Limb (tissue), 2 donors: ENCODE data around the gene MXI1.
"Not testable (repeated sequence)": the region's sequence is repeated elsewhere in the genome, so short reads cannot be mapped to it uniquely, and the experiment has no call there.

ENCODE experiments used
- DNase-seq, 2 donors: peaks; one replicate each; pipeline ENCODE4 v3.0.0-alpha.2; 2016; ENCODE audit errors: extremely low spot score in 2 of 2

MXI1 gene

GRCh38 chr10:110181451-110181850 is 26.0 kb upstream of the MXI1 start:
- no peak for DNase-seq

- no peak for DNase-seq
Observed at GRCh38 chr10:110181911-110182310, 25.5 kb upstream of the MXI1 start.

DNA sequence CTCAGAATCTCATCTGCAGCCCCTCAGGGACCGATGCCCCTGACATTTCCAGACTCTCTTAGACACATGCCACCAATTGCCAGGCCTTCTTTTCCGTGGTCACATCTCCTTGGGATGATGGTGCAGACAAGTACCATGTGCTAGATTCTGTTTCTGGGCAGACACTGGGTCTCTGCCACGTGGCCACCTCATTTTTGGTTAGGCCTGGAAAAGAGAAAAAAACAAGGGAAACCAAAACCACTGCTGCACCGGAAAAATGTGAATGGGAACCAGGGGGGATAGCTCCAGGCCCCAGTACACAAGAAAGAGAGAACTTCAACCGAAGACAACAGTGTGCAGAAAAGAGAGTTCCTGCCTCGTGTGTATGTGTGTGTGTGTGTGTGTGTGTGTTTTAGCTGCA is 23.0 kb upstream of the MXI1 start:
- no peak for DNase-seq

- DNase-seq: not testable (repeated sequence)
Observed at GRCh38 chr10:110185646-110186182, 21.7 kb upstream of the MXI1 start.

- DNase-seq: no peak
Observed at GRCh38 chr10:110190170-110190569, 17.2 kb upstream of the MXI1 start.

DNA sequence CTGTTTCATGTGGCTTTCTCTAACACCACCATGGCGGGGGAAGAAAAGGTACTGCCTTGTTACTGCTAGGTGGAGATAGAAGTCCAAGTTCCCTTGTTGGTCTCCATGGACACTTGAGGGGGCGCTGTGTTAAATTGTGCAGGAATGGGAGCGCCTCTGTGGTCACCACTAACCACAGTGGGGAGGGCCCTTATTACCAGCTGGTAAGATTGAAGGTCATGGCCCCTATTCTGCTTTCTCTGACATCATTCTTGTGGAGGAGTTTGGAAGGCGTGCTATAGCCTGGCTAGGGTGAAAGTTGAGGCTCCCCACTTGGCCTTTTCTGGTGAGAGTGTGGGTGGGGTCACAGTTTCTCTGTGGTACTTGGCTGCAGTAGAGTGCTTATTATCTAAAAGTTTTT is 14.9 kb upstream of the MXI1 start:
- no peak for DNase-seq

DNA sequence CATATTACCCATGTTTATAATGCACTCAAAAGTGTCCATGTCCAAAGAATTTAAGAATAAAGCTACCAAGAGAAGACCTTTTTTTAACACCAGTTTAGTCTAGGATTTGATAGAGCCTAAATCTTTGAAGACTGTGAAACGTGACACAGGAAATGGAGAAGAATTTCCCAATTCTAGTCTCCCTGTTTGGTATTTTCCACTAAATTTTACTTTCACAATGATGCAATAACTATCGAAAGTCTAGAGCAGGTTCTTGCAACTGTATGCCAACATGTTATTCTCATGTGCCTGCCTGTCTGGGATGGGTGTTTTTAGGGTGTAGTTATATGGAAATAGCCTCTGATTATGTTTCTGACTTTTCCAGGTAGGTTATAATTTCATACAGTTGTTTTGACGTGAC is 6.9 kb upstream of the MXI1 start:
- no peak for DNase-seq

DNA sequence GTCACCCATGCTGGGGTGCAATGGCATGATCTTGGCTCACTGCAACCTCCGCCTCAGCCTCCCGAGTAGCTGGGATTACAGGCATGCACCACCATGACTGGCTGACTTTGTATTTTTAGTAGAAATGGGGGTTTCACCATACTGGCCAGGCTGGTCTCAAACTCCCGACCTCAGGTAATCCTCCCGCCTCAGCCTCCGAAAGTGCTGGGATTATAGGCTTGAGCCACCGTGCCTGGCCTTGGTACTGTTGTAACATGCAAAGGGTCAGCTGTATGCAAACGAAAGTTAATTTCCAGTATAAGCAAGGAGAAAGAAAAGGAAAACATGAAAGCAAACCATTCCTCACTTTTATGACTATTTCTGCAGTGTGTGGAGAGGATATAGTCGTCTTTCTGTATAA is 6.4 kb upstream of the MXI1 start:
- not testable (repeated sequence) for DNase-seq

DNA sequence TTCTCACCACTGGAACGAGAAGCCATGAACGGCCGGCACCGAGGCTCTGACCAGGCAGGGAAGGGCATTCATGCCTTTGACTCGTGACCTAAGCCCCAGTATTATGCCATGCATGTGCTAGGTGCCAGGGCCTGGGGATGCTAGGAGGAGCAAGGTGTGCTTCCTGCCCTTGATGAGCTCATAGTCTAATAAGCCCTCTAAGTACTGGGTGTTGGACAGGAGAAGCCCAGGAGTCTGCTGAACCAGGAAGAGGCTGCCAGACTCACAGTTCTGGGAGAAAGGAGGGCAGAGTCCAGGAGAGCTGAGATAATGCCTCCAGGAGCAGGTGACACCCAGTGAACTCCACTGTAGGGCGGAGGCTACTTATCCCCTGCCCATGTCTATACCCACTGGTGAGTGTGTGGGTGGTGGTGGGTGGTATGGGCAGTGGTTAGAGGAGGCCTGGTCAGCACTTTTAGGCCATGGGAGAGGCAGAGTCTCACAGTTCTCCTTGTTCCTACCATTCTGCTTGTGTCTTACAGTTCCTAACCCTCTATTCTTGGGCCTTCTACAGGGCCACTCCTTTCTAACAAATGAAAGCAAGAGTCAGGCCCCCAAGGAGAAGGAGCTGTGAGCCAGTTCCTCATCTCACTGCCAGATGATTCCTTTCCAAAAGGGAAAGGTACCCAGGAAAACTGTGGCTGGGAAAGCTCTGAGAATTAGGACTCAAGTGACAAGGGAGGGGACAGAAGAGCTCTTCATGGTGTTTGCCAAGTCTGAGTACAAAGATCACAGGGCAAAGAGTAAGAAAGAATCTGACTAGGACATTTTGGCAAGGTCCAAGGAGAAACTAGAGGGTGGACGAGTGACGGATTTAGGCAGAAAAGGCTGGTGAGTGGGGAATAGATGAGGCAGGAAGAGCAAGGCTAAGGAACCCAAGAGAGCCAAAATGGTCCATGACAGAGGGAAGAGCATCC is 3.6 kb upstream of the MXI1 start:
- DNase-seq: no peak

DNA sequence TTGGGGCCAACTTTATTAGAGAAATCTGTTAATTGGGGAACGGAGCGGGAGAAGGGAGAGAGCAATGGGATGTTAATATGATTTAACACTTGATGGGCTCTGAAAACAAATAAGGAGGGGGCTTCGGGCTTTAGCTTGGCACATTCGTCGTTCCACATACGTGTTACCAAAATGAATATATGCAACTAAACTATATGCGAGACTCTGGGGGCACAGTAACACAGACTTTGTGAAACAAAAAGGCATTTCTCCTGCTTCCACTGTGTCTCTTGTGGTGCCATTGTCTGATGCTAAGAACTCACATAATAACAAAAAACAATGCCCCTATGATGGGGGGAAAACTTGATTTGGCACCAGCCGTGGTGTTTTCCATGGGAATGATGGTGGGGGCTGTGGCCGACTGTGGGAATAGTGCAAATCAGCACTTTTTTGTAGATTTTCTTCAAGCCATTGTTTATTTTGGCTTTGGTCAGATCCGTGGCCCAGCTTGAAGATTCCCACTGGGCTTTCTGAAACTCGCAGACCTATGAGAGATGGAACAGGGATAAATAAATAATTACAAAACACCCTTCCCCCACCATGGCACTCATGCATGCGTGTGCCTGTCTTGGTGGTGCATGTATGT is 2.2 kb upstream of the MXI1 start:
- DNase-seq: no peak

DNA sequence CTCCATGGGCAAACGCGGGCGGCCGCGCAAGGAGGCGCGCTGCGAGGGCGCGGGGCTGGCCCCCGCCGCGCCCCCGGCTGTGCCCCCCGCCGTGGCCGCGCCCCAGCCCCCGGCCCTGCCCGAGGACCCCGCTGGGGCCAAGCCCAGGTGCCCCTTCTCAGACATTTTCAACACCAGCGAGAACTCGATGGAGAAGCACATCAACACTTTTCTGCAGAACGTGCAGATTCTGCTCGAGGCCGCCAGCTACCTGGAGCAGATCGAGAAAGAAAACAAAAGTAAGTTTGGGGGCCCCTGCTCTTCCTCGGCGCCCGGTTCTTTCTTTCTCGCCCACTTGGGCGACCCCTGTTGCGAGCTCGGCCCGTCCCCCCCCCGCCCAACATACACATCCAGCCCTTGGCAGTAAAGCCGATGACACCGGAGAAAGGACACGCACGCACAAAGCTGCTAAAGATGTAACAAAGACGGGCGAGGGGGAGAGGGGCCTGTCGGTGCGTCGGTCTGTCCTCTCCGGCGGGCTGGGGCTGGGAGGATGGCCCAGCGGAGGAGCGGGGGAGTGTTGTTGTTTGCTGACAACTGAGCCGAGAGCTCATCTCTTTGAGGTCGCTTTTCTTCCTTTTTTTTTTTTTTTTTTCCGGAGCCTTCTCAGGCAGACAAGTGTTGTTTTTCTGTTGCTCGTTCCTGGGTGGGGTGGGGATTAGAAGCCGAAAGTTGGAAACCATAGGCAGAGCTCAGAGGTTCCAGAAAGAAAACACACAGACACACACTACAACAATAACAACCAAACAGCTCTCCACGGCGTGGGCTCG is 604 bp downstream of the MXI1 start:
- DNase-seq: peak; percentile 7 to 71

DNA sequence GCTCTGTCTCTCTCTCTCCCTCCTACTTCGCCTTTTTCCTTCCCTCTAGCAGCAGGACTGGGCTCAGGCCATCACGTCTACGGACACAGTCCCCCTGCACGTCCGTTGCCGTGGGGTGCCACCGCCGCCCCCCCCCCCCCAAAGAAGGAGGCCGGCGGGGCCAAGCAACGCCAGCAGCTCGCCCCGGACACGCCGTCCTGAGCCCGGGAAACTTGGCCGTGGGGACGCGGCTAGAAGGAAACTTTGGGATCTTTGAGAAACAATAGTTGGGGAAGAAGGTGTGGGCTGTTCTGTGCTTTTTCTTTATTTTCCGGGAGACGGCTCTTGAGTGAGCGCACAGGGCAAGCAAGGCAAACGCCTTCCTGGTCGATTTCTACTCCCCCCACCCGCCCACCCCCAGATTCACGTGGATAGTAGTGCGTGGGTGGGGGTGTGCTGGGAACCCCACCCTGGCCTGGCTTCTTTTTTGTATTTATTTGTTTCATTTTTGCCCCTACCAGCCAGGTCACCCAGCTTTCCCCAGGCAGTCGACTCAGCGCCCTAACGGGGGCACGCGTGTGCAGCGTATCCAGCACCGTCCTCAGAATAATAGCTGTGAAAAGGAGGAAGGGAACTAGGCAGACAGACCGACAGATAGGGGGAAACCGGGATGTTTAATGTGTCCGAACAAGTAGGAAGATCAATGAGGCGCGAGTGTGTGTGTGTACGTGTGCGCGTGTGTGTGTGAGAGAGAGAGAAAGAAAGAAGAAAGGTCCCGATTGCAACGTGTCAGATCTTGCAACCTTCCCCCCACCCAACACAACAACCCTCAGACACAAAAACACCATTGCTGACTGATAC is 1.4 kb downstream of the MXI1 start:
- DNase-seq: peak; percentile 15 to 61

DNA sequence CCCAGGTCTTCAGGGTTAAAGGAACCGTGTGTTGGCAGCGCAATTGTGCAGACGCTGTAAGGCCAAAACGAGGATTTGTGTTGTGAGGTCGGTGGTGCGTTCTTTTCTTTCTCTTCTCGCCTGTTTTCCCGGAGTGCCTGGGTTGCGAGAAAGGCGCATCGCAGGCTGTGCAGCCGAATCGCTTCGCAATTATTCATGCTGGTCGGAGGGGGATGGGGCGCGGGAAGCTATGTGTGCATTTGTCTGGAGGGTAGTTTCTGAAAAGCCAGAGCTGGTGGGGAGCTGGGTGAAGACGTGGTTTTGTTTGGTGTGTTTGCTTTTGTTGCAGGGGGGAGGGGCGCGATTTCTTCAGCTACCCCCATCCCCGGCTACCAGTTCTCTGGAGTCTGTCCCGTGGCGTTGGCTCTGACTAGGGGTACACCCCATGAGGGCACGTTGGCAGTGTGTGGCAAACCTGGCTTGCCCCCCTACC is 2.1 kb downstream of the MXI1 start:
- peak; percentile 31 to 81 for DNase-seq

DNA sequence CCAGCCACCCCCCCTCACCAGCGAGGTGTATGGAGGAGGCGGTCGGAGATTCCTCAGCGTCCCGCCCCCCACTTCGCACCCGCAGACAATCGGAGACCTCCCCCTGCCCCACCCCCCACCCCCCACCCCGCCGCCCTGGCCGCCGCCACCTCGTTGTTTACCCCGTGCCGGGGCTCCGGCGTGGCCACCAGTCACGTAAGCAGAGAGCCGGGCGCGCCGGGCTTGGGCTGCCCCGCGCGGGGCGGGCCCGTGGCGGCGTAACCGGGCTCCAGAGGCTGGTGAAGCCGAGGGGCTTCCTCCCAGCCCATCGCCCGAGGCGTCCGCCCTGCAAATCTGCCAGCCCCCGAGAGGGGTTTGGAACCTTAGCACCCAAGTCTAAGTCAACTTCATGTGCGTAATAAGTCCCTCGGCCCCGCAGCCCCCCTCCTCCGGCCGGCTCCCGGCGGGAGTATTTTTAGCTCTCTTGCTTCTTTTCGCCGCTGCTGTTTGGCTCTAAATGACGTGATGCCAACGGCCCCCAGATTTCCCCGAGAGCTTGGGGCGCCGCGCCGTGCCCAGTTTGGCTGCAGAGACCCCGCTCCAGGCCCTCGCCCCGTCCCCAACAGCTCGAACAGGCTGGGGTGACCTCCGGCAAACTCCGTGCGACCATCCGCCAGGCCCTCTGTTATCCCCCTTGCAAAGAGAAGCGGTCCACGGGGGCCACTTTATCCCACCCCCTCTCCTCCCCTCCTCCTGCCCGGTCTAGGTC is 2.7 kb downstream of the MXI1 start:
- peak in 1 of 2 donors; percentile 28 for DNase-seq

DNA sequence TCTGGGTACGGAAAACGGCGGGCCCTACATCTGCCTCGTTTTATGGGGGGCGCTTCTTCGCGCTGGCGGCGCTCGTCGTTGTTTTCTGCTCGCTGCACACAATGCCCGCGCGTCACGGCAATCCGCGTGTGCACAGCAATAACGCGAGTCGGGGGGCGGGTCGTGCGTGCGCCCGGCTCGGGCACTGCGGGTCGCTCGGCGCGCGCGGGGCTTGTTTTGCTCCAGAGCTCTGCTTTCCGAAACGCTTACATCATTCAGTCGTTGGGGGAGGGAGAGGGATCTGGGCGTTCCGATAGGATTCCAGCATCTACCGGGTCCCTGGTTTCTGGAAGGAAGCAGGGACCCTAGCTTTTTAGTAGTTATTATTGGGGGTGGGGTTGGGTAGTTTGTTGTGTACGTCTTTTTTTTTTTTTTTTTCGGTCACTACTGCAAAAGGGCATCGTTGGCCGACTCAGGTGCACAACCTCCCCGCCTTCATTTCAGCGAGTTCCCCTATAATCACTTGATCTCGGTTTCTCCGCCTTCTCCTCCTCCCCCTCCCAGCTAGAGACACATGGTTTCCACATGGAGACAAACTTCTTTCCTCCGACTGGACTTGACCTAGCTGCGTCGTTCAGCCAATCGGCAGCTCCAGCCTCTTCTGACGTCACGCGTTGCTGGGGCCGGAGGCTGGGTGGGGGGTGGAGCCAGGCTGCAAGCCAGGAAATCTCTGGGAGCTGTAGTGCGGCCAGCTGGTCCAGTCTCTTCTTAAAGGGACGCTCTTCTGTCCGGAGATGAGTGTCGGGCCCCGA is 3.5 kb downstream of the MXI1 start:
- DNase-seq: peak; percentile 99

GRCh38 chr10:110211465-110211843 is 4.0 kb downstream of the MXI1 start:
- DNase-seq: no peak

- DNase-seq: no peak
Observed at GRCh38 chr10:110212119-110213006, 5.0 kb downstream of the MXI1 start.

DNA sequence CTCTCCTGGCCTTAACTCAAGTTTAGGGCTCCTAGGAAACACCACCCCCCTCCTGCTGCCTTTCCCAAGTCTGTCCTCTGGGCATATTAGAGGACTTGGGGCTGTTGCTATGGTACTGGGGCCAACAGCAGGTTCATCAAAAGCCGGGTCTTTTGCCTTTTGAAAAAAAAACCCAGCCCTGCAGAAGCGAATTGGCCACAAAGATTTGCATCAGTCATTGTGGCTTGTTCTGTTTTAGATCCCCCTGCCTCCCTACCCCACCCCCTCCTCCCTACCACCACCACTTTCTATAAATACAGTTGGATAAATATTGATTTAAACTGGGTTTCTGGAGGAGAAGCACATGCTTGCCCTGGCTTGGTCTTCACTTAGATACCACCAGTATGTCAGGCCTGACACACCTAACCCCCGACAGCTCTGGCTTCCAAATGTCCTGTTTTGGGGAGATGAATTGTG is 7.0 kb downstream of the MXI1 start:
- no peak for DNase-seq
